Retina (tissue), 1 donor: ENCODE measurements around the gene BAG2.
A peak's percentile ranks its signal among the peaks of the same experiment; 100 is the strongest.

Experiments
- DNase-seq: peaks from one replicate; pipeline ENCODE4 v3.0.0-alpha.2; 2016

BAG2 gene

DNA sequence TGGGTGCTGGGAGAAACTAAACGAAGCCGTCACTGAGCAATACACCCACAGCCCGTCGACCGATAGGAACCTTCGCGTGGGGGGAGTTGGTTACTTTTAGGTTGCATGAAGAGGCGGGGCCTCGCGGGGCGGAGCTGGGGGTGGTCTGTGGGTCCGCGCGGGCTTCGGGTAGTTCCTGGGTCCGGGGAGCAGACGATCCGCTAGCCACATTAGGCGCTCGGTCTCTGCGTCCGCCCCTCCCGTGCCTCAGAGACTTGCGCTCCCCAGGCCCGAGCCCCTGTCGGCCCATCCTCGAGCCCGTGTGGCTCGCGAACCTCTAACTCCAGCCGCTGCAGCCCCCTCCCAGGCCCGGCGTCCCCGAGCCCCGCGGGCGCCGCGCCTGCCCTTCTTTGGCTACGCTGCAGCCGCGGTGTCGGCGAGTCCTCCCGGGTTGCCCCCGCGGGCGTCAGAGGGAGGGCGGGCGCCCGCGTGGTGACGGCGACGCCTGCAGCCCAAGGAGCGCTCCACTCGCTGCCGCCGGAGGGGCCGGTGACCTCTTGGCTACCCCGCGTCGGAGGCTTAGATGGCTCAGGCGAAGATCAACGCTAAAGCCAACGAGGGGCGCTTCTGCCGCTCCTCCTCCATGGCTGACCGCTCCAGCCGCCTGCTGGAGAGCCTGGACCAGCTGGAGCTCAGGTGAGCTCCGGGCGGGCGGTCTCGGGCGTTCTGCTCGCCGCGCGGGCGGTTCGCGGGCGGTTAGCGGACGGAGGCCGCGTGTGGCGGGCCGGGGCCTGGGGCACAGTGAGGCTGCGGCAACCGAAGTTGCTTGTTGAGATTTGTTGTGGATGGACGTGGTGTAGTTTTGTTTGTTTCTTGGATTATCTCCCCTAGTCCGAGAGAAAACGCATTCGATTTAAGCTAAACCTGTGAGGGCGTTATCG is at the start of gene BAG2:
Gene BAG2, plus strand, starts transcription at position 191 of the 920 bp plus-strand sequence. Its CDS starts 372 bp downstream, at position 563.
- peak; percentile 95 for DNase-seq

DNA sequence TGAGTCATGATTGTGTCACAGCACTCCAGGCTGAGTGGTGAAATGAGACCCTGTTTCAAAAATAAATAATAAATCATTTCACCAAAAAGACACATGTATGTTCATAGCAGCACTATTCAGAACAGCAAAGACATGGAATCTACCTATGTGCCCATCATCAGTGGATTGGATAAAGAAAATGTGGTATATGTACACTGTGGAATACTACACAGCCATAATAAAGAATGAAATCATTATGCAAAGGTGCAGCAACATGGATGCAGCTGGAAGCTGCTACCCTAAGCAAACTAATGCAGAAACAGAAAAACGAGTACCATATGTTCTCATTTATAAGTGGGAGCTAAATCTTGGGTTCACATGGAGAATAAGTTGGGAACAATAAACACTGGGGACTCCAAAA is 49.0 kb upstream of the BAG2 start:
- no peak for DNase-seq

DNA sequence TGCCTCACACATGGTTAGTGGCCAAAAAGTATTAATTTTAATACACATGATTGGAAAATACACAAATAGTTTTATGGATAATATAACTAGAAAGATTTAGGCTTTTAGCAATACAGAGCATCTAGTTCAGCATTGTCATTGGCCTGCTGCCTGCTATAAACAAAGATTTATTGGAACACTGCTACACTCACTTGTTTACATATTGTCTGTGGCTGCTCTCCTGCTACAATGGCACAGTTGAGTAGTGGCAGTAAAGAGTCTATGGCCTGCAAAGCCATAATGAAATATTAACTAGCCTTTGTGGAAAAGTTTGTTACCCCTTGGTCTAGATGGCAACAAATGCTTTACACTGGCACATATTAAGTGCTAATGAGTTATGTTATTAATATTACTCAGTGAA is 44.4 kb upstream of the BAG2 start:
- no peak for DNase-seq

DNA sequence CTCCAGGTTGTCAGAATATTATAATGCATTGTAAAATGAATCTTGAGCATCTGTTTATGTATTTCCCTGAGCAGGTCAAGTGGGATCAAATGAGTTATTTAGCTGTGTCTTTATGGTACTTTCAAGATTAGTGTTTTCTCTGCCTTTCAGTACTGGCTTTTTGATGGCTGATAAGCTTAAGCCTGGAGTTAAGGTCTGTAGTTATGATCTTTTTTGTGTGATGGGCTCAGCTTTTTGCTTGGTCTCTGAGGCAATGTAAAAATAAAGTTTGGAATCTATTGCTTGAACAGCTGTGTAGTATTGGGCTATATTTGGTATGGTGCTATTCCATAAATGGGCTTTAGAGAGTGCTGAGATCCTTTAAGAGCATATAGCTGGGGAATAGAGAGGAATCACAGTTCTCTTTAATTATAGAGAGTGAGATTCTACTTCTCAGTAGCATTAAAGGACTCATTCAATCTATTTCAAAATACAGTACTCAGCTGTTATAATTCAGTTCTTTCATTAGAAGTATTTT is 41.4 kb upstream of the BAG2 start:
- DNase-seq = no peak

DNA sequence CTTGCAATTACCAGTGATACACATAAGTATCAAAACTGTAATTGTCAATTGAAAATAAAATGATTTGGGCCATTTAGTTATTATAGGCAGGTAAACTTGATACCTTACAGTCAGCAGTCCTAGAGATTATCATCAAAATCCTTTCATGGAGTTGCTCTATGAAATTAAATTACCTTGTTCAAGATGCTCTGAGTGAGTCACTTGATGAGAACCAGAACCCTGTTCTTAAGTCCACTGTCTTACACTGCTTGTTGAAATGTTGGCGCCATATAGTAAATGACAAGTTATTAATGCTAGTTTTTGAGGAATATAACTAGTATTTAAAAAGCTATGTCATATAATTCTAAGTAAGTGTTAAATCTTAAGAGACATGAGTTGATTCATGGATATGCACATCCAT is 37.2 kb upstream of the BAG2 start:
- no peak for DNase-seq

DNA sequence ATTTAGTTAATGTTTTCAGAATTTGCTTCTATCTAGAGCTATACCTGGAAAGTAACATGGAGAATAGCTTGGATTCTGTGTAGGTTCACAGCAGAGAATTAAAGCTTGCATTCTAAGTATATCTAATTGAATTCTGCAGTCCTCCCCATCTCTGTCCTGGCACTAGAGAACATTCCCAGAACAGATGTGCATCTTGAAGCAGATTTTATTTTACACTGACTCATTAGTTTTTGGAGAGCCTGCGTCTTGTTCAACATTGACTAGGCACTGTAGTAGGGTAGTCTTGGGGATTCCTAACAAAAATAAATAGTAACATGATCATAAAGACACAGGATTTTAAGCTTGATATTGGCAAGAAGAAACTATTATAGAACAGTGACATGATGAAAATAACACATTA is 36.2 kb upstream of the BAG2 start:
- DNase-seq = no peak

DNA sequence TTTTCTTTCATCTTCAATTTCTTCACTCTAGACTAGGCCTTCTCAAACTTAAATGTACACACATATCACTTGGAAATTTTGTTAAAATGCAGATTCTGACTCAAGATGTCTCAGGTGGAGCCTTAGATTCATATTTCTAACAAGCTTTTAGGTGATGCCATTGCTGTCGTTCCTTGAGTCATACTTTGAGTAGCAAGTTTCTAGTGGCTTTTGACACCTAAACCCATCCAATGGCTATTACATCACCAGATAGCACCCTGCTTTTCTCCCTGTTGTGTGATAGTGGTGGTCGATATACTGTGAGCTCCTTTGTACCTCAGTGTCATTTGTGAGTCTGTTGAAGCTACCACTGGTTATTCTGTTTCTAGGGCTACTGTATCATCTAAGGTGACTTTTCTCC is 34.8 kb upstream of the BAG2 start:
- no peak for DNase-seq

DNA sequence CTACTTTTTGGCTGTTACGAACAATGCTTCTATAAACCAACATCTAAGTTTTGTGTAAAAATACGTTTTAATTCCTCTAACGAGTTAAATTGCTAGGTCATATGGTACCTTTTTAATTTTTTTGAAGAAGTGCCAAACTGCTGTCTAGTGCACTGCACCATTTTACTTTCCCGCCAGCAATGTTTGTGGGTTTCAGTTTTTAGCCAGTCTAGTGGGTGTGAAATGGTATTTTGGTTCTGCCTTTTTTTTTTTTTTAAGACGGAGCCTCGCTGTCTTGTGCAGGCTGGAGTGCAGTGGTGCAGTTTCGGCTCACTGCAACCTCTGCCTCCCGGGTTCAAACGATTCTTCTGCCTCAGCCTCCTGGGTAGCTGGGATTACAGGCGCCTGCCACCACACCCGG is 34.1 kb upstream of the BAG2 start:
- no peak for DNase-seq

DNA sequence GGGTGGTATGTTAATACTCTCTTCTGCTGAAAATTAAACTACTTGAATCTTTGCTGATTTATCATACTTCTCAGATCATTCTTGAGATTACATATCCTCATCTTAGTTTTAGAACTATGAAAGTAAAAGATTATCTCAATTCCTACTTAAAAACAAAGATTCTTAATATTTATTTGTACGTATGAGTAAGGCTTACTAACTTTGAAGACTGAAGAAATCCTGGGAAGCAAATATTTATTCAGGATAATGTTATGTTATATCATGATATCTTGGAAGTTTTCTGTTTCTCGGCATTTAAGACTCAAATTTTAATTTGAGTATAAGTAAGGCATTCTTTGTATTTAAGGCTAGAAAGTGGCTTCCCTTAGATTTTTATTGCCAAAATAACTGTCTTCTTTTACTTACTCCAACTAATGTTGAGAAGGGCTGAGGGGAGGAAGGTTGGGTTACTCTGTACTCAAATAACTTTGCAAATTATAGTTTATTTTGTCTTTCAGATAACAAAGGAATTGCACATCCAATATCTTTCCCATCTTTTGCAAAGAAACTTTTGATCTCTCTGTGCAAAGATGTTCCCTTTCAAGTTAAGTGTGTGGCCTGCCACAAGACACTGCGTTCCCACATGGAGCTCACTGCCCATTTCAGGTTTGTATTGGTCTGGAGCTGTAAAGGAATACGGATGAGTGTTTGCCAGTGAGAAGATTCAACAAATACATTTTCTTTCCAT is 30.5 kb upstream of the BAG2 start:
- DNase-seq = no peak

DNA sequence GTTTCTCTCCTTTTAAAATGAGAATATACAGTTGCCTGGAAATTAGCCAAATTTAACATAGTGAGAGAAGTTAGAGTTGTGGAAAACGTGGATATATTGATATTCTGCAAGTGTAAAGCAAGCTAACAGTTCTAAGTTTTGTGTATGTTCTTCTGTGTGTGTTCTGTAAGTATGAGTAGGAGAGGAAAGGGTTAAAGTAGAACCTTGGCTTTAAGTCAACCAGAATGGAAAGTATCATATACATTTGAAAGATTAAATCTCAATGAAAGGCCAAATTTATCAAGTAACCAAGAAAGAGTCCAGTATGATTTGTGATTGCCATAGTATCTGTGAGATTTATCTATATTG is 30.0 kb upstream of the BAG2 start:
- DNase-seq = no peak

DNA sequence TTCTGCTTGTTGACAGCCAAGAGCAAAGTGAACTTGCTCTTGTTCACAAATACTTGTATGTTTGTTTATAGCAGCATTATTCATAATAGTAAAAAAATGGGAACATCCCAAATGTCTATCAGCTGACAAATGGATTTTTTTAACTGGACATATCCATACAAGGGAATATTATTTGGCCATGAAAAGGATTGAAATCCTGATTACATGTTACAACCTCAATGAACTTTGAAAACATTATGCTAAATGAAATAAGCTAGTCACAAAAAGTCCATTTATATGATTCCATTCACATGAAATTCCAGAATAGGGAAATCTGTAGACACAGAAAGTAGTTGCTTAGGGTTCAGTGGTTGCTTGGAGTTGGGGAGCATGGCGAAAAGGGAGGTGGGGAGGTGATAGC is 28.4 kb upstream of the BAG2 start:
- DNase-seq = no peak

DNA sequence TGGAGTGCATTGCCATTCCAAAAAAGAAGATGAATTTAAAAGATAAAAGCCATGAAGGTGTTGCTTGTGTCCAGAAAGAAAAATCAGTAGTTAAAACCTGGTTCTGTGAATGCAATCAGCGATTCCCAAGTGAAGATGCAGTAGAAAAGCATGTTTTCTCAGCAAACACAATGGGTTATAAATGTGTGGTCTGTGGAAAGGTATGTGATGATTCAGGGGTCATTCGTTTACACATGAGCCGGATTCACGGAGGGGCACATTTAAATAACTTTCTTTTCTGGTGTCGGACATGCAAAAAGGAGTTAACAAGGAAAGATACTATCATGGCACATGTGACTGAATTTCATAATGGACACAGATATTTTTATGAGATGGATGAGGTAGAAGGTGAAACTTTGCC is 24.7 kb upstream of the BAG2 start:
- no peak for DNase-seq

DNA sequence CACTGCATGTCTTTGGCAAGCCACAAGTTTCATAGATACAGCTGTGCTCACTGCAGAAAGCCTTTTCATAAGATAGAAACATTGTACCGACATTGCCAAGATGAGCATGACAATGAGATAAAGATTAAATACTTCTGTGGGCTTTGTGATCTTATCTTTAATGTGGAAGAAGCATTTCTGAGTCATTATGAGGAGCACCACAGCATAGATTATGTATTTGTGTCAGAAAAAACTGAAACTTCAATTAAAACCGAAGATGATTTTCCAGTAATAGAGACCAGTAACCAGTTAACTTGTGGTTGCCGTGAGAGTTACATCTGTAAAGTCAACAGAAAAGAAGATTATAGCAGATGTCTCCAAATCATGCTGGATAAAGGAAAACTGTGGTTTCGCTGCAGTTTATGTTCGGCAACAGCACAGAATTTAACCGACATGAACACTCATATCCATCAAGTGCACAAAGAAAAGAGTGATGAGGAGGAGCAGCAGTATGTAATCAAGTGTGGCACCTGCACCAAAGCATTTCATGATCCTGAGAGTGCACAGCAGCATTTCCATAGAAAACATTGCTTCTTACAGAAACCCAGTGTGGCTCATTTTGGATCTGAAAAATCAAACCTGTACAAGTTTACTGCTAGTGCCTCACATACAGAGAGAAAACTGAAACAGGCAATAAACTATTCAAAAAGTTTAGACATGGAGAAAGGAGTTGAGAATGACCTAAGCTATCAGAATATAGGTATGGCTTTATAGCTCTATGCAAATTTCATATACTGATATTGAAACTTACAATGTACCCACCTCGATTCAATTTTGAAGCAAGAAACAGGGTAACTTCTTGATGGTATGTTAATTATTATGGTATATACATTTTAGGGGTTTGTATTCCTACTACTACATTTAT is 23.9 kb upstream of the BAG2 start:
- DNase-seq = no peak

DNA sequence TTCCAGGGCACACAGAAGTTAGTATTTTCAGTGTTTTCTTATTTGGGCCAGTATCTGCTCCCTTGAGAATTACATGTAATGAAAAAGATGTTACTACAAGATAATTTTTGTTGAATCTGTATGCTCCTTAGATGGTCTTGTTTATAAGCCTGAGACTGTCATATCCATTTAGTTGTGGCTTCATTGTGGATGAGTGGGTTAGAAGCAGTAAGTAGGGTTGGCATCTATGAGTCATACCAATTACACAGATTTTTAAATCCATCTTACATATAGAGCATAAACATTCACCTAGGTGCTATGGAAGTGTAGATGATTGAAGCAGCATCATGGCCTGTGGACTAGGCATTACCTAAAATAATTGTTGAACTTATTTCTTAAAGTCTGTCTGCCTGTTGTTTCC is 13.5 kb upstream of the BAG2 start:
- no peak for DNase-seq

DNA sequence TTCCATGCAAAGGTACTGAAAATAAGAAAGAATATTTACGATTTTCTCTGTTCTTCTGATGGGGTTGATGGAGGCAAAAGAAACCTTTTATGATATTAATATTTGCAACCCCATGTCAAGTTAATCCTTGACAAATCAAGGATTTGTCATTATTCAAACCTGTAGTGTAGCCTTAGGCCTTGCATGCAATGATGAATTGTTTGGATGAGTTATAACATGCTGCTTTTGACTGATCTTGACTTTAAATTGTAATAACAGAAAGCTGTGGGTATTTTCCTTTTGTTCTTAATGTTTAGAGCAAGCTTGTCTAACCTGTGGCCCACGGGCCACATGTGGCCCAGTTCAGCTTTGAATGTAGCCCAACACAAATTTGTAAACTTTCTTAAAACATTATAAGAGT is 13.0 kb upstream of the BAG2 start:
- DNase-seq = no peak

DNA sequence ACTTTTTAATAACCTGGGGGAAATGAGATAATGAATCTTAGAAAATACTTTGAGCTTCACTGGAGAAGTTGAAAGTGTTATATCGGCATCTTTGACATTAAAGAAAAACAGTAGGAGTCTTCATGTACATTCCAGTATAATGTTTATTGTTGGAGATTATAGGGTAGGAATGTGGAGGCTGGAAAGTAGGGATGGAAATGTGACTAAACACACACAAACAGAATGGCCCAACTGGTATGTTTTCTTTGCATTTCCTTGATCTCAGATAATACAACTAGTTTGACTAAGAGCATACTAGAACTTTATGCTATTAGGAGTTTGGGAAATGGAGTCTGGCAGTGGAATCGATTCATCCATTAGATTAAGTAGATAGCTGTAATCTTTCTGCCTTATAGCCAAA is 10.1 kb upstream of the BAG2 start:
- DNase-seq = no peak

DNA sequence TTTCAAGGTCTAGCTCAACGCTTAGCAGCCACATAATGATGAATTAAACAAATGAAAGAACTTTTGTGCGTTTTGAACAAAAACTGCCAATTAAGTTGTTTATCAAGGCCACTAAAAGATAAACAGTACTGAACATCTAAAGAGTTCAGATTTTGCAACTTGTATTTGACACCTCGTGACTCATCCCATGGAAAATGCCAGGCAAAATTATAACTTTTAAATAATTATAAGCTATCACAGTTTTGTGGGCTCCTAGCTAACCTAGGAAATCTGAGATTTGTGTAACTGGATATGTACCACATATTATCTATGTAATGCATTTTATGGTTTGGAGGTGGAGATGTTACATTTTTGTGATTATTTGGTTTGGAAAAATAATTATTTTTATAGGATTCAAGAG is 9.6 kb upstream of the BAG2 start:
- no peak for DNase-seq

DNA sequence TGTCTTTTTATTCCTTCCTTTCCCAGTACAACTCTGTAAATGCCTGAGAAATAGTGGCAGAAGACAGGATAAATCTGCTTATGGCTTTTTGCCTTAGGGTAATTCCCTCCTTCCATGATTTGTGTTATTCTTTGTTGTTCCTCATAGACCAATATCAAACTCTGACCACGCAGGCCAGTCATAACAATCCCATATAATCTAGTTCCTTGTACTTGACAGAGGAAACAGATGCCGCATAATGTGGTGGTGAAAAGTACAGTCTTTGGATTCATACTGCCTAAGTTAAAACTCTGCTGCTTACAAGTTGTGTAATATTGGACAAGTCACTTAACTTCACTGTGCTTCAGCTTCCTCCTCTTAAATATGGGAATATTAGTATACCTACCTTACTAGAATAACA is 8.2 kb upstream of the BAG2 start:
- no peak for DNase-seq

DNA sequence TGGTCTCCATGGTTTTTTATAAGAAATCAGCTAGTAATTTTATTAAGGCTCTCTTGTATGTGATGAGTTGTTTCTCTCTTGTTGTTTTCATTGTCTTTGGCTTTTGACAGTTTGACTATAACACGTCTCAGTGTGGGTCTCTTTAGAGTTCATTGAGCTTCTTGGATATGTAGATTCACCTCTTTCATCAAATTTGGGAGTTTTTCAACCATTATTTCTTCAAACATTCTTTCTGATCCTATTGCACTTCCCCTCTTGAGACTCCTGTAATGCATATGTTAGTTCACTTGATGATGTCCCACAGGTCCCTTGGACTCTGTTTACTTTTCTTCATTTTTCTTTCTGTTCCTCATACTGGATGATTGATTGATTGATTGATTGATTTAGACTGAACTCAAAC is 7.0 kb upstream of the BAG2 start:
- DNase-seq = no peak

DNA sequence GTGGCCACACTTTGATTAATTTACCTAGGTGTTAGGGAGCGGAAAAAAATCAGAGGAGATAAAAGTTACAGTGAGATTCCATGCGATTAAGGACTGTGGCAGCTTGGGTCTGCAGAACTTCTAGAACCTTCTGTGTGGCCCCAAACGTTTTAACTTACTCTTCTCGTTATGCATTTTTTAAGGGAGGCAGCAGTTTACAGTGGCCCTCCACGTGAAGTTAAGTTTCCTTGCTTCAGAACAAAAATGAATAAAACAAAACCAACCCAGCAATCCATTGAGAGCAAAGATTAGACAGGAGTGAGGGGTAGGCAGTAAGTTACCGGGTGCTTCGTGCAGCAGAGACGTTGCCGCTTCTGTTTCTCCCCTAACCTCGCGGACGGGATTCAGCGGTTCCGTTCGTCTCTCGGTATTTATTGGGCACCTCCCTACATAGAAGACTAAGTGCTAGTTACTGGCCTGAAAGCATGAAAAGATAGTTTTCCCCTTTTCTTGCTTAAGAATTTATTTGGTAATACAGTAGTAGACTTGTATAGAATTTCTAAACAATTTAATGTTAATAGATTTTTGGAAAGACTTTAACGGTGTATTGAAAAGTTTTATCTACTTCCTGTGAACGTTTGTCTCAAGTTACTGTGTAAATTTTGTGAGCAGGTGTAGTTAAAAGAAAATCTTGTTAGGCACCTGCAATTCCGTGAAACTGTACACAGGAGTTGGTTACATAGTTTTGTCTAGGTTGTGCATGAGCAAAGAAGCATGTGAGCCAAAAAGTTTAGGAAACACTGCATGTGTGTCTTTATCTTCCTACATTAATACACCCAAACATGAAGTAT is 1.1 kb downstream of the BAG2 start:
- no peak for DNase-seq

DNA sequence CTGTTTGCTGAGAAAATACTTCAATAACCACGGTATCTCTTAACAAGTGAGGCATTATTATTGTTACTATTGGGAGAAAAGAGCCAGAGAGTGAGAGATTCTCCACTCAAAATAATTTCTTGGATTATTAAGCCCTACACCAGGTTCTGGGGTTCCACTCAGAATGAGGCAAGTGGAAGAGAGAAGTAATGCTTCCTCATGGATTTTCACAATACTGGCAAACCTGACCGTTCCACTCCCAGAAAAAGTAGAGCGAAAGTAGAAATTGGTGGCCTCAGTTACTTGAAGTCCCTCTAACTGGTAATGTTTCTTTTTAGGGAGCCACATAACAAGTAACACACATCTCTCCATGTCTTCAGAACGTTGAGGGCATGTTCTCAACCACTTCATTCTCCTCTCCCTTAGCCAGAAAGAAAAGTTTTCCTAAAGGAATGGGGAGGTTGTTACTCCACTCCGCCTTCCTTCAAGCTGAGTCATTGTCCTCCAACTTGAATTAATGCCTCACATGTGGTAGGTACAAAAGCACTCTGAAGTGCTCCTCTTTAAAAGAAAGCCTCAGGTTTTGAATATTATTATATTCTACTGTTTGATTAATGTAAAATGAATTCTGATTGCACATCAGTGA is 1.9 kb downstream of the BAG2 start:
- peak; percentile 9 for DNase-seq

DNA sequence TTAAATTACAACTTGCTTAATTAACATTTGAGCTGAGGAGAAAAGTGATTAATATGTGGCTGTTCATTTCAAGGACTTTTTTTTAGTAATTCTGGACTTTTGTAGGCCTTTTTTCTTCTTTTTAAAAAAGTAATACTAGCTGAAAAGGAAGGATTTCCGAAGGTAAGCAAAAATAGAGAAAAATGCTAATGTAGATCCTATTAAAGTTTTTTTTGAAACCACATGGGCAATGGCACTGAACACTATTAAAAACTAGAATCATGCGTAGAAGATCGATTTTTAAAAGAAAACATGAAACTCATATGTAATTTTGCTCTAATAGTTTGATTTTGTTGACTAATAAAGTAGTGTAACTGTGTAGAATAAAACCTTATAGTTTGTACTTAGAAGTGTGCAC is 2.4 kb downstream of the BAG2 start:
- DNase-seq = no peak
